ENCODE data around the gene RAB11FIP3.
"Not testable (repeated sequence)": the region's sequence is repeated elsewhere in the genome, so short reads cannot be mapped to it uniquely, and the experiment has no call there.

Gene RAB11FIP3

DNA sequence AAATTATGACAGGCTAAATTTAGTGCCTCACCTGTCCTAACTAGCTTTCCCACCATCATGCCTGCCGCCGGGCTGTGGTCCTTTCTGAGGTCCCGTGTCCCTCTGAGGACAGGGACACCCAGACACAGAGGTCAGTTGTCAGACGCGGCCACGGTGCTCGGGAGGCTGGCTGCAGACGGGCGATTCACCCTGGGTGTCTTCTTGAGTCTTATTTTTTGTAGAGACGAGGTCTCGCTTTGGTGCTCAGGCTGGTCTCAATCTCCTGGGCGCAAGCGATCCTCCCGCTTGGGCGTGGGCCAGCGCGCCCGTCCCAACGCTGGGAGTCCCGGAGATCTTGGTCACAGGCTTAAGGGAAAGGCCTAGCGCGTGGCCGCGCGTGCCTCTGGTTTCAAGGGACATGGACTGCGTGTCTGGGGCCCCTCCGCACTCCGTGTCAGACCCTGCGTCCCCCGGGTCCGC, 797 bp upstream of the RAB11FIP3 start:
- DNase-seq = no peak

DNA sequence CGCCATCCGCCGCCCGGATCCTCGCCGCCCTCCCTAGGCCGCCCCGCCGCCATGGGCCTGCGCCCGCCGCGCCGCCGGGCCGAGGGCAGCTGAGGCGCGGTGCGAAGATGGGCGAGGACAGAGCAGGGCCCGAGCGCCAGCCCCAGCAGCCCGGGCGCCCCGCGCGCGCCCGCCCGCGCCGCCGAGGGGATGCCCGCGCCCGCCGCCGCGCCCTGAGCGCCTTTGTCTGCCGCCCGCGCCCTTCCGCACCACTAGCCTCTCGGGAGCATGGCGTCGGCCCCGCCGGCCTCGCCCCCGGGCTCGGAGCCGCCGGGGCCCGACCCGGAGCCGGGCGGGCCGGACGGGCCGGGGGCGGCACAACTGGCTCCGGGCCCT, 278 bp downstream of the RAB11FIP3 start:
- no peak for DNase-seq

GRCh38 chr16:426115-426905, 861 bp downstream of the RAB11FIP3 start:
- DNase-seq = no peak

DNA sequence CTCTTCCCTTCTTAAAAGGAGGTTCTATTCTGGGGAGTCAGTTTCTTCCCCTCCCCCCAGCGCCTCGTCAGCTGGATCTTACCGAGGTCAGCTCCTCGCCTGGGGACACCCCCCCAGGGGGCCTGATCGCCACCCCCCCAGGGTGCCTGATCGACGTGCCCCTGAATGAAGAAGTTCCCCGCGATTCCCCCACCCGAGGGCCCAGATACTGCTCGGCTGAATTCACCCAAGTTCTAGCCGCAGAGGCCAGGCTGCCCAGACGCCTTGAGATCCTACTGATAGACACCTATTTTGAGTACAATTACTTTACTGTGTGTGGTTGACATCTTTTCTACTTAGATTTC, 1.4 kb downstream of the RAB11FIP3 start:
- no peak for DNase-seq

- DNase-seq = no peak
Observed at GRCh38 chr16:427250-427649, 1.8 kb downstream of the RAB11FIP3 start.

DNA sequence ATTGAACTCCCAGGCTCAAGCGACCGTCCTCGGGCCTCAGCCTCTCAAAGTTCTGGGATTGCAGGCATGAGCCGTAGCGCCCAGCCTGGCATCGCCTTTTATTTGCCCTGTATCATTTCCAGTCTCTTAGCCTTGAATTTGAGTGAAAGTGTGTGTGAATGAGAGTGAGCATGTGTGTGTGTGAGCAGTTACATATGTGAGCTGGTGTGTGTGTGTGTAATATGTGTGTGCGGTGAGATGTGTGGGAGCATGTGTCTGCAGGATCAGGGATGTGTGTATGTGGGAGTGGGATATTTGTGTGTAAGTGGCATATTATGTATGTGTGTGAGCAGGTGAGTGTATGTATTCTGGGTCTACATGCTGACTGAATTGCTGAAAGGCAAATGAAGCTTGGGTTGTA, 5.5 kb downstream of the RAB11FIP3 start:
- no peak for DNase-seq

DNA sequence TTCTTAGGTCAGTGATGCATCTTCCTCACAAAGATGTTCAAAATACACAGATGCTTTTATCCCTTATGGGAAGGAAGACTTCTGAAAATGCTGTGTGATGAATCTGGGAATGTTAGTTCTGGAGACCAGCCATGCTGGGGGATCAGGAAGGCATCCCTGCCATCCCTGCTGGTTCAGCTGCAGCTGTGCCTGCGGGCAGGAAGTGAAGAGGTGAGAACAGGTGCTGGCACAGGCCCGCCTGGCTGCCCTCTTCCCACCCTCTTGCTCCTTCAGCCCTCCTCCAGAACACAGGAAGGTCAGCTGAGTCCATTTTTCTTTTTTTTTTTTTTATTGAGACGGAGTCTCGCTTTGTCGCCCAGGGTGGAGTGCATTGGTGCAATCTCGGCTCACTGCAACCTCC, 15.2 kb downstream of the RAB11FIP3 start:
- DNase-seq = no peak

DNA sequence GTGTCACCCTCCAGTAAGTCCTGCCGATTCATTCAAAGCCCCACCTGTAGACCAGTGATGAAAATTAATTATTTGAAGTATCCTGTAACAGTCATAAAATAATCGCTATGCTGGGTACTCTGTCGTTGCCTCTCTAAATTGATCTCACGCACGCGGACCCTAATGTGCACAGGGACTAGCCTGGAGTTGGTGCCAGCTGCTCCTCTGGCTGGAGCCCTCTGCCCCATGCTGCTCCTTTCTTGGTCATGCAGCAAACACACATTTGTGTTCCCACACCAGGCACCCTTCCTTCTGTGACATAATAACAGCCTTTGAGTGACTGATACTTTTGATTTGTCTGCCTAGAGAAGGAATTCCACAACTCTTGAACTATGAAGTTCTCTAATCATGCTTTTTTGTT, 16.0 kb downstream of the RAB11FIP3 start:
- no peak for DNase-seq

DNA sequence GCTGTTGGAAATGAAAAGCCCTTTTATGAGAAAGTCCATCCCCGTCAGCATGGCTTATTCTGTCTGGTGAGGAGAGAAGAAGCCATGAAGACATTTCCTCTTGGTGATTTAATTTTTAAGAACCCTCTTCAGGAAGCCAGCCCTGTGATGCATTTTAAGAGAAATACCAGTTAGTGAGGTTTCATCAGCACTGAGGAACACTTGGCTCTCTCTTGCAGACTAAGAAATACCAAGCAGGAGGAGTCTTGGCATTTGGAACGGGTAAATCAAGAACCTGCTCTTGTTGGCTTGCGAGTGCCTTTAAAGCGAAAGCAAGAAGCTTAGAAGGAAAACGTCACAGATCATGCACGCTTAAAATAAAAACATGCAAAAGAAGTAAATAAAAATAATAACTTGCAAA, 17.5 kb downstream of the RAB11FIP3 start:
- no peak for DNase-seq

GRCh38 chr16:444027-444426, 18.6 kb downstream of the RAB11FIP3 start:
- no peak for DNase-seq

DNA sequence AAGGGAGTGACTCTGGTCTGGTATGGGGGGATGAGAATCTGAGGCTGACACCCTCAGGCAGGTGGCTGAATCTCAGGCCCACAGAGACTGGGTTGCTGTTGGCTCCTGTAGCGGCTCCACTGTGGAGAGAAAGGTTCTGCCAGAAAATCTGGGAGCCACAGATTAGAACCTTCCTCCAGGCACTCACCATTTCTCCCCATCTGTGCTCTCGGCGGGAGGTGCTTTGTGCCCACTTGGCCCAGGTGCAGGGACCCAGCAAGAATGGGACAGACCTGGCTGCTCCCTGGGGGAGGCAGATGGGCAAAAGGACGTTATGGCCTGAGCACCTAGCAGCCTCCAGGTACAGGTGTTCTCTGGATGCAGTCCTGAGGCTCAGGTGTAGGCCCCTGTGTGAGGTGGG, 20.1 kb downstream of the RAB11FIP3 start:
- peak in 1 of 2 experiments; percentile 57 for DNase-seq

DNA sequence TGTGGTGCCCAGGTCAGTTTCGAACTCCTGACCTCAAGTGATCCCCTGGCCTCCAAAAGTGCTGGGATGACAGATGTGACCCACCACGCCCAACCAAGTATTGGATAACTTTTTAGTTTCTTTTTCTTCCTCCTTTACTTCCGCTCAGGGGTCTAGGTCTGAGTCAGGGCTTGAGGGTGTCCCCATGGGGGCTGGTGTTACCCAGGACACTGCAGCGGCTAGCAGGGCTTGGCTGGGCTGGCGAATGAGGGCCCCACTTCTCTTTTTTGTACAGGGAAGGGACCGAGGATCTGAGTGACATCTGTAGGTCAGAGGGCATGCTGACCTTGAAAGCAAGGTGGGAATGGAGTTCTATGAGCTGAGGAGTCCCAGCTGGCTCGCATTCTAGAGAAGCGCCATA, 24.9 kb downstream of the RAB11FIP3 start:
- DNase-seq = no peak

- no peak for DNase-seq
Observed at GRCh38 chr16:450785-451512, 25.5 kb downstream of the RAB11FIP3 start.

- DNase-seq = no peak
Observed at GRCh38 chr16:454397-454940, 29.0 kb downstream of the RAB11FIP3 start.

- DNase-seq = no peak
Observed at GRCh38 chr16:455453-455852, 30.0 kb downstream of the RAB11FIP3 start.

- no peak for DNase-seq
Observed at GRCh38 chr16:456891-457483, 31.5 kb downstream of the RAB11FIP3 start.

GRCh38 chr16:457732-458400, 32.4 kb downstream of the RAB11FIP3 start:
- DNase-seq = no peak

DNA sequence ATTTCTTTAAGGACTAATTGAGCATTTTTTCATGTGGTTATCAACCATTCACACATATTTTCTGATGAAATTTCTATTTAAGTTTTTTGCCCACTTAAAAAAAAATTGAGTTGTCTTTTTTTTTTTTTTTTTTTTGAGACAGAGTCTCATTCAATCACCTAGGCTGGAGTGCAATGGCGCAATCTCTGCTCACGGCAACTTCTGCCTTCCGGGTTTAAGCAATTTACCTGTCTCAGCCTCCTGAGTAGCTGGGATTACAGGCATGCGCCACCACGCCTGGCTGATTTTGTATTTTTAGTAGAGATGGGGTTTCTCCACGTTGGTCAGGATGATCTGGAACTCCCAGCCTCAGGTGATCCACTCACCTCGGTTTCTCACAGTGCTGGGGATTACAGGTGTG, 34.3 kb downstream of the RAB11FIP3 start:
- no peak for DNase-seq

GRCh38 chr16:460787-461186, 35.3 kb downstream of the RAB11FIP3 start:
- no peak for DNase-seq

DNA sequence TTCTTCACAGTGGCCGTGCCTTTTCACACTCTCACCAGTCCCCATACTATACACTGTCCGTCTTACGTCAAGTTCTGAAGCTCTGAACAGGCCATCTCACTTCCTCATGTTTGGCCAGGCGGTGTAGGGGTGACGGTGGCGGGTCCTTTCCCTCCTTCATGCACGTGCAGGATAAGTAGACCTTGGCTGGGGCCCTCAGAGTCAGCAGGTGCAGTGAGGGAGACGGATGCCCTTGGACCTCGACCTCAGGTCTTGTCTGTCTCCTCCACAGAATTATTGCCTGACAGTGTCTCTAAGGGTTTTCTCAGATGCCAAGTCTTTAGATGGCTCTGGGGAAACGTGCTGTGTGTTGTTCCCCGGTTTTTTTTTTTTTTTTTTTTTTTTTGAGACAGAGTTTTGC, 37.6 kb downstream of the RAB11FIP3 start:
- no peak for DNase-seq

DNA sequence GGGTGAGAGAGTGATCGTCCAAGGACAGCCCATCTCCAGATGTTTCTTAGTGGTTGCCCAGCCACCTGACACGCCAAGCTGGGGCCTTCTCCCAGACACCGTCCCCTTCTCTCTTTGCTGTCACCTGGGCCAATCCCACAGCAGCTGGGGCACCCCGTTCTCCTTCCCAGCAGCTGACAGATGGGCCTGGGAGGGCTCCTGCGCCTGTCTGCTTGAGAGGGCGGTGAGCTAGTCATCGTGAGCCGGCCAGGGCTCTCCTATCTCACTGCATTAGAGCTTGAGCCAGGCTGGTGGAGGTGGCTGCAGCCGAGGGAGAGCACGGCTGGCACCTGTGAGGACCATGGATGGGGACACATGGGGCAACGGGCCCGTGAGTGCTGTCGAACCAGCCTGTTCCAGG, 41.2 kb downstream of the RAB11FIP3 start:
- no peak for DNase-seq

GRCh38 chr16:467249-467871, 41.9 kb downstream of the RAB11FIP3 start:
- DNase-seq = not testable (repeated sequence)

Data from cerebellar nuclear complex (tissue), 1 donor.